ENCODE data around the gene DCAF6.
A peak's percentile ranks its signal among the peaks of the same experiment; 100 is the strongest.
"Not testable (repeated sequence)": the region's sequence is repeated elsewhere in the genome, so short reads cannot be mapped to it uniquely, and the experiment has no call there.

DCAF6 gene, protein sequence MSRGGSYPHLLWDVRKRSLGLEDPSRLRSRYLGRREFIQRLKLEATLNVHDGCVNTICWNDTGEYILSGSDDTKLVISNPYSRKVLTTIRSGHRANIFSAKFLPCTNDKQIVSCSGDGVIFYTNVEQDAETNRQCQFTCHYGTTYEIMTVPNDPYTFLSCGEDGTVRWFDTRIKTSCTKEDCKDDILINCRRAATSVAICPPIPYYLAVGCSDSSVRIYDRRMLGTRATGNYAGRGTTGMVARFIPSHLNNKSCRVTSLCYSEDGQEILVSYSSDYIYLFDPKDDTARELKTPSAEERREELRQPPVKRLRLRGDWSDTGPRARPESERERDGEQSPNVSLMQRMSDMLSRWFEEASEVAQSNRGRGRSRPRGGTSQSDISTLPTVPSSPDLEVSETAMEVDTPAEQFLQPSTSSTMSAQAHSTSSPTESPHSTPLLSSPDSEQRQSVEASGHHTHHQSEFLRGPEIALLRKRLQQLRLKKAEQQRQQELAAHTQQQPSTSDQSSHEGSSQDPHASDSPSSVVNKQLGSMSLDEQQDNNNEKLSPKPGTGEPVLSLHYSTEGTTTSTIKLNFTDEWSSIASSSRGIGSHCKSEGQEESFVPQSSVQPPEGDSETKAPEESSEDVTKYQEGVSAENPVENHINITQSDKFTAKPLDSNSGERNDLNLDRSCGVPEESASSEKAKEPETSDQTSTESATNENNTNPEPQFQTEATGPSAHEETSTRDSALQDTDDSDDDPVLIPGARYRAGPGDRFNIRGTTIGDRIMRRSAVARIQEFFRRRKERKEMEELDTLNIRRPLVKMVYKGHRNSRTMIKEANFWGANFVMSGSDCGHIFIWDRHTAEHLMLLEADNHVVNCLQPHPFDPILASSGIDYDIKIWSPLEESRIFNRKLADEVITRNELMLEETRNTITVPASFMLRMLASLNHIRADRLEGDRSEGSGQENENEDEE

GRCh38 chr1:167936068-167936929 is at the start of gene DCAF6:
Gene DCAF6, plus strand, starts transcription at chr1:167936683. Its CDS starts 229 bp downstream, at chr1:167936912.
- DNase-seq: peak; percentile 98

GRCh38 chr1:167887187-167887586 is 49.3 kb upstream of the DCAF6 start:
- DNase-seq: not testable (repeated sequence)

DNA sequence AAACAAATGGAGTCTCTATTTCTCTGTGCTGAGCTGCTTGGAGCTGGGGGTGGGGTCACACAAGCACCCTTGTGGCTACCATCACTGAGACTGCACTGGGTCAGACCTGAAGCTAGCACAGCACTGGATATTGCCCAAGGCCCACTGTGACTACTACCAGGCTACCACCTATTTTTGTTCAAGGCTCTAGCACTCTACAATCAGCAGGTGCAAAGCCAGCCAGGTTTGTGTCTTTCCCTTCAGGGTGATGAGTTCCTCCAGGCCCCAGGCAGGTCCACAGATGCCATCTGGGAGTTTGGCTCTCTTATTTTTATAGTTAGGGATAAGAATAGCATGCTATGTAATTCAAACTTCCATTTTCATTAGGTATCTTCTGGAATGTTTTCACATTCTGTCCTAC is 46.1 kb upstream of the DCAF6 start:
- DNase-seq: no peak

GRCh38 chr1:167893798-167894197 is 42.7 kb upstream of the DCAF6 start:
- no peak for DNase-seq

DNA sequence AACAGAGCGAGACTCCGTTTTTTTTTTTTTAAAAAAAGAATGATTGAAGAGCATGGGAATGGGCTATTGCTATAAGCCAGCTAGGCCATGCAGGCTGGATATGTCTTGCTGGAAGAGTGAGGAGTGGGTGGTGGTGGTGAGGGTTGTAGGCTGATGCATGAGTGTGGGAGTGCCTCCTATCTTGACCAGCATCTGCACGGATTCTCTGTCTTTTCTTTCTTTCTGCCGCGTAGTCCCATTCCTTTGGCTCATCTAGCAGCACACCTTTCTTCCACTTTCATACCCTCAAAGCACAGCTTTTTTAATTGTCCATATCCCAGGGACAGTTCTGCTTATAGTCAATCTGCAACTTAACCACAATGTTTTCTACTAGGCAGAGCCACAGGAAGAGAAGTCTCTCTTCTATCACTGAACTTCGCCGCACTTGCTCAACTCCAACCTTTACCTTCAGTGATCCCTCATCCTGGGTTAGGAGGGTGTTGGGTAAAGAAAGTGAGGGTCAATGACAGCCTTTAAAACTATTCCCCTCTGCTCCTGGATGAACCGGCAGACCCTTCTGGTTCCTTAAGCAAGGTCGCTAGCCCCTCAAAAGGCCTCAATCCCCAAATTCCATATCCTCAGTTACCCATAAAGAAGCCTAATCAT is 37.8 kb upstream of the DCAF6 start:
- DNase-seq: no peak

DNA sequence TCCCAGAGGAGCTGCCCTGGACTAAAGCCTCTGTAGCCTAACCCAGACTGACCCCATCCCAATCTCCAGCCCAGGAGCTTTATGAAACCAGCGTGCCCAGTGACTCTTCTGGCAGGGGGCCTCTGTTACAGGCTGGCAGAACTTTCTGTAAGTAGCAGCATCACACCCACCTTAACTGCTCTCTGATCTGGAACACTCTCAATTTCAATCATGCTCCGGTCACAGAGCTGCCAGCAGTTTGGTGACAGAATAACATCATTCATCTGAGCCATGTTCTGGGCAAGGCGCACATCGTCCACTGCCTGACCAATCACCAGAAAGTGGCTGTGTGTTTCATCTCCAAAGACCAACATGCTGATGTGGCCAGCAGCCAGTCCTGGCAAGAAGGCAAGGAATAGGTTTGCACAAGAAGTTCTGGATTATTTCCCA is 37.2 kb upstream of the DCAF6 start:
- DNase-seq: no peak

GRCh38 chr1:167900907-167901306 is 35.6 kb upstream of the DCAF6 start:
- no peak for DNase-seq

DNA sequence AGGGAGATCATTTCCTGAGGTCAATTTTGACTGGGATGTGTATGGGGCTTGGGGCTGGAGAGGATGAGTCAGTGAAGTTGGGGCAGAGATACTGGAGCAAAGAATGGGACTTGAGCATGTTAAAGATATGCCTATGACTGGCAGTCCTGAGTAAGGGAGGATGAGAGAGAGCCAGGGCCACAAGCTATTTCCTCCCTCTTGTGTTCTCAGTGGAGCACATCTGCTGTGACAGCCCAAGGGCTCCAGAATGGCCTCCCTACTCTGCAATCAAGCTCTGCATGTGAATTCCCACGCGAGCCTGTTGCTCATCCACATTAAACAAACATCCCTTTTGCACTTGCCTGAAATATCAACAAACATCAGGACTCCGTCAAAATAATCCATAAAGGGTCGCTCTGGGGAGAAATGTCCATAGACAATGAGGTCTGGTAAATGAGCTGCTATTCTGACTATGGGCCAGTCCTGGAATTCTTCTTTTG is 31.8 kb upstream of the DCAF6 start:
- DNase-seq: no peak

DNA sequence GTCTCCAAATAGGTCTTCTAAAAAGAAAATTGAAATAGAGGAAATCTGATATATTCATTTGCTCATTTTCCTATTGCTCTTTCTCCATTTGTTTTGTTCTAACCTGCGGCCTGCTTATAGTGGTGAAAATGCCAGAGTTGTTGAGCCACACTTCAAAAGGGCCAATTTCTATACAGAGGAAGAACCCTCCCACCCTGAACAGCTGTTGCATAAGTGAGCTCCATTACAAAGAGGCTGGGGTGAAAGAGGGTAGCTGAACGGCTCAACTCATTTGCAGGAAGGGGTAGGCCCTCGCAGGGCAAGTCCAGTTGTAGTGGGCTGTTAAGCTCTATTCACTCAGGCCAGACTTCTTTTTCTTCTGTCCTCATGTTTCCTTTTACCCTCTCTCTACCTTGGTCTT is 31.3 kb upstream of the DCAF6 start:
- no peak for DNase-seq

DNA sequence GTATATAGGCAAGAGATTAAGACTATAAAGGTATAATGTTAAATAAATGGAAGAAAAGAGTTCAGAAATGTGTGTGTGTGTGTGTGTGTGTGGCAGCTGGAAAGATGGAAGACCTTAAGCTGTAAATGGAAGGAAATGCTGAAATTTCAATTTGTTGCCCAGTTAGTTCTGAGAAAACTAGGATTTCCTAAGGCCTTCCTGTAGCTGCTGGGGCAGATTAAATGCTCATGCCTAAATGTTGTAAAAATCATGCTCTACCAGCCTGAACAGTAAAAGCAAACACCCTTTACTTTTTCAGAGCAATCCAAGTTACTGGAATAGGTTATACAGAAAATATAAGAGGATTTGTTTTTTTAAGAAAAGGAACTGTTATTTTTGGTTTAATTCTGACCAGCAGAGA is 30.8 kb upstream of the DCAF6 start:
- DNase-seq: no peak

- no peak for DNase-seq
These were observed 26.7 kb upstream of the DCAF6 start for GRCh38 chr1:167909691-167910180.

DNA sequence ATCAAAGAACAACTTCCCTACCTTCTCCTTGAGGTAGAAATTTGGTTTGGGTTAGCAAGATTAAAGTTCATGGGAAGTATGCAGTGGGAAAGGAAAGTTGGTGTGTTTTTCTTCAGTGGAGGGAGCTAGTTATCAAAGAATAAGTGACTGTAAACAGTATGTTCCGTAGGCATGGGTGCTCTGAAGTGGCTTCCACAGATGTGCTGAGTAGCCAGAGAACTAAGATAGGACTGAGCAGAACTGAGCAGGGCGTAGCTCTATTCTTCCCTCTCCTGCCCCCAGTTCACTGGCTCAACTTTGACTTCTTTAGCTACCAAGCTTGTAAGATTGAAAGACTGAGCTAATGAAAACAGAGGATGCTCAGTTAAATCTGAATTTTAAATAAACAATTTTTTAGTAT is 26.0 kb upstream of the DCAF6 start:
- no peak for DNase-seq

- DNase-seq: no peak
These were observed 25.1 kb upstream of the DCAF6 start for GRCh38 chr1:167911413-167911812.

DNA sequence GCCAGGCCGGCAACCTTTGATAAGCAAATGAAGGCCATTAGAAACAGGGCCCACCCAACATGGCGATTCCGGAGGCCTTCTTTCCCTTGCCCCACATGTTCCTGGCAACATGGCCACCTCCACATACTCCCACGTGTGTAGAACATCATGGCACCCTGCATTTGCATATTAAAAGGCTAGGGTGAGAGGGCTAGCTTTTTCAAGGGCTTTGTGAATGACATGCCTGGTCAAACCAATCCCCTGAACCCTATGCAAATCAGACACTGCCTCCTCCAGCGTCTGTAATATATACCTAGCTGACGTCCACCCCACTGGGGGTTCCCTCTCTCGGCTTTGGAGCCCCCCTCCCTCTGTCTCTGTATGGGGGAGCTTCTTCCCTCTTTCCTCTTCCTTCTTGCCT is 24.2 kb upstream of the DCAF6 start:
- DNase-seq: no peak

- no peak for DNase-seq
These were observed 22.5 kb upstream of the DCAF6 start, which contains the start of gene ADCY10 for GRCh38 chr1:167913895-167914496. Gene ADCY10, minus strand, starts transcription at chr1:167914134. Its CDS starts 8,994 bp downstream, at chr1:167905140.

- no peak for DNase-seq
These were observed 20.9 kb upstream of the DCAF6 start for GRCh38 chr1:167915569-167915968.

DNA sequence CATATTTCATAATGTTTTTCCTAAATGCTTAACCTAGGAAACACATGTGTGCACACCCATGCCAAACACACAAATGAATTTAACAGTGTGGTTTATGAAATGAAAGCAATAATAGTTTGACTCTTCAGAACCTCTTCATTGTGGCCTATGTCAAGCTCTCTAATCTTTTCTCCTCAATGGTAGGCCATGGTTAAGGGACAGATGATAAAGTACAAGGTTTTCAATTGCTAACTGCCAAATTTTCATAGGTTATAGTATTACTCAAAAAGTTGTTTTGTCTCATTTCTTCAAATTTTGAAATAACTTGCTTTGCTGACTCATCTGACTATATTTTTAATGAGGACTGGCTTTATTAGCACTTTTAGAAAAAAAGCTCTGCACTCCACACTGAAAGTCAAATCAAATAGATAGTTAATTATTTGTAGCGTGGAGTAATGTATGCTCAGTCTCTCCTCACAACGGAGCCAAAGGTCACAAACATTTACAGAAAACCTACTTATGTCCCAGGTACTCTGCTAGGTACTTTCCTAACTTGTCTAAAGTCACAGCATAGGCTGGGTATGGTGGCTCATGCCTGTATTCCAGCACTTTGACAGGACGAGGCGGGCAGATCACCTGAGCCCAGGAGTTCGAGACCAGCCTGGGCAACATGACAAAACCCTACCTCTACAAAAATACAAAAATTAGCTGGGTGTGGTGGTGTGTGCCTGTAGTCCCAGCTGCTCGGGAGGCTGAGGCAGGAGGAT is 19.5 kb upstream of the DCAF6 start:
- no peak for DNase-seq

DNA sequence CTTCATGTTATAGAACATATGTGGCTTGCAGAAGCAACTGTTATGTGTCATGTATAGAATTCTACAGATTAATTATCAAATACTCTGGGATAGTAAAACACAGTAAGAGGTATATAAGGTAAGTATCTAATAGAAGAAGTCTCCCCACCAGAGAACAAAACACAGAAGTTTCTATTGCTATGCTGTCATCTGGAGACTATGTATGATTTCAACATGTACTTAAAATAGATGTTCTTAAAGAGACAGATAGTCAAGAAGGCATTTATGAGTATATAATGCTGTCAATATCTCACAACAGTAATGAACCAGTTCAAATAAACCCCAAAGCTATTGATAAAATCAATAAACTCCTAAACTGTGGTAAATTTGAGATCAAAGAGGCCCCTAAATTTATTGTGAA is 14.5 kb upstream of the DCAF6 start:
- no peak for DNase-seq

DNA sequence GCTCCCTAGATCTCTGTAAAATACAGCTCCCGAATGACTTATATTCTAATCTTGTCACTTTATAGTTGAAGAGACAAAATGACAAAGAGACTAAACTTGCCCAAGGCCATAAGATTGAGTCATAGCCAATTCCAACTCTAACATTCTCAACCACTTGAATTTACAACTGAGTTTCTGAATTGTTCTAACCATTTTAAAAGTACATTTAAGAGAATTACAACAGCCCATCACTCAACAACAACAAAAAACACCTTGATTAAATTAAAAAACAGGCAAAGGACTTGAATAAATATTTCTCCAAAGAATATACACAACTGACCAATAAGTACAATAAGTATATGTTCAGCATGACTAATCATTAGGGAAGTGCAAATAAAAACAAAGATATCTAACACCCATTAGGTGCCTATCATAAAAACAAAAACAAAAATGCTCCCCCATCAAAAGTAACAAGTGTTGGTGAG is 13.8 kb upstream of the DCAF6 start:
- no peak for DNase-seq

DNA sequence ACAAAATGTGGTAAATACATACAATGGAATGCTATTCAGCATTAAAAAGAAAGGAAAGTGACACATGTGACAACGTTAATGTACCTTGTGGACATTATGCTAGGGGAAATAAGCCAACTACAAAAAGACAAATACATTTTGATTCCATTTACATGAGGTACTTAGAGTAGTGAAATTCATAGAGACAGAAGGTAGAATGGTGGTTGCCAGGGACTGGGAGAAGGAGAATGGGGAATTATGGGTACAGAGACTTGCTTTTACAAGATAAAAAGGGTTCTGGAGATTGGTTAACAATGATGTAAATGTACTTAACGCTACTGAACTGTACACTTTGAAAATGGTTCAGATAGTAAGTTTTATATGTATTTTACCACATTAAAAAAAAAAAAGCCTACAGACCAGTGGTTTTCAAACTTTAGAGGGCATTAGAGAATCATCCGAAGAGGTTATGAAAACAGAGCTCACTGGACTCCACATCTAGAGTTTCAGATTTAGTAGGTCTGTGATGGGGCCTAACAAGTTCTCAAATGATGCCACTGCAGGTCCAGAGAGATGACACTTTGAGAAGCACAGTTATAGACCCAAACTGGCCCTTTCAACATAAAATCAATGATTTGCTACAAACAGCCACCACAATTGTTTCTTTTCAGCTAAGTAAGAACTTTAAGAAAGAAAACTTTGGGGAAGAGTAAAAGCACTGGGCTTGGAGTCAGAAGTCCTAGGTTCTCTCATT is 13.0 kb upstream of the DCAF6 start:
- DNase-seq: no peak

Data from right forelimb (tissue), 1 donor.